Colonic mucosa (tissue), 4 donors: ENCODE measurements around the gene PLIN5. TPM values are rescaled to one million over a fixed set of nuclear protein-coding genes. Genes with fewer than 3 reads are reported as not detected.

Experiments
- DNase-seq: peaks from one replicate; pipeline ENCODE4 v3.0.0-alpha.2; 2020
- H3K27ac ChIP-seq: fragments of 200-600 bp; one replicate; pipeline ENCODE4 v1.8.0; 2021
- H3K27me3 ChIP-seq: fragments of 200-600 bp; one replicate; pipeline ENCODE4 v1.8.0; 2021
- H3K36me3 ChIP-seq: fragments of 200-600 bp; one replicate; pipeline ENCODE4 v1.8.0; 2021
- H3K4me1 ChIP-seq: fragments of 200-600 bp; one replicate; pipeline ENCODE4 v1.8.0; 2021; ENCODE audit warnings: mild to moderate bottlenecking
- H3K4me3 ChIP-seq: fragments of 200-600 bp; one replicate; pipeline ENCODE4 v1.8.0; 2021
- H3K9ac ChIP-seq, 2 donors: one replicate each; pipeline ENCODE4 v1.7.0; 2013; ENCODE audit warnings: control low read depth in 2 of 2, low read depth in 2 of 2, low read length in 2 of 2
- H3K9me3 ChIP-seq: fragments of 200-600 bp; one replicate; pipeline ENCODE4 v1.8.0; 2021
- CTCF ChIP-seq: fragments of 200-600 bp; IDR thresholded peaks from one replicate; pipeline ENCODE4 v1.8.0; 2022; ENCODE audit warnings: antibody characterized with exemption, mild to moderate bottlenecking
- intact Hi-C: fragments of 100-400 bp; cut with DNase I; formaldehyde crosslinking; loops from one replicate; pipeline ENCODE4 v1.14.1; 2022
- total RNA-seq, 2 donors: library from RNA; stranded (reverse); fragmentation: NEBNext Ultra II Directional in 1 of 2; extraction: Animal tissue kit (Norgen Biotek cat#: 25700) in 1 of 2; gene quantifications; one replicate each; pipeline ENCODE4 v1.2.1, GENCODE V29; 2021
- donor health status: healthy.
- donor health status: DM: no; HTN: no; CAD: no.
- donor health status: DM: no; HTN: no; CAD: no.

Gene PLIN5
- total RNA-seq, 2 donors from 2014 or later, result 2.0 to 3.5 TPM

DNA sequence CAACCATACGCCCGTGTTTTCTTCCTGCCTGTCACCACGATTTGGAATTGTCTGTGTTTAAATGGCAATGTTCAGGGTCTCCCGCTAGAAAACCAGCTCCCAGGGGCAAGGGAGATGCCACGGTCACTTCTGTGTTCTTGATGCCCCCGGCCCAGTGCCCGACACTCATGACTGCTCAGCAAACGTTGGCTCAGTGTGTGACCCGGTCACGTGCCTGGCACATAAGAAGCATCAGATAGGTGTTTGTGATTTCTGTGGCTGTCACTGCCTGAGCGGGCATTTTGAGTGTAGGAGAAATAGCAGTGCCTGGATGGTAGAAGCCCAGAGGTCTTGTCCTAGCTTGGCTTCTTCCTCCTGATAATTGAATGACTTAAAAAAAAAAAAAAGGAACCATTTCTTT, 47.5 kb downstream of the PLIN5 start:
- H3K36me3 ChIP-seq, result no peaks in the 10 kb centered on the region

DNA sequence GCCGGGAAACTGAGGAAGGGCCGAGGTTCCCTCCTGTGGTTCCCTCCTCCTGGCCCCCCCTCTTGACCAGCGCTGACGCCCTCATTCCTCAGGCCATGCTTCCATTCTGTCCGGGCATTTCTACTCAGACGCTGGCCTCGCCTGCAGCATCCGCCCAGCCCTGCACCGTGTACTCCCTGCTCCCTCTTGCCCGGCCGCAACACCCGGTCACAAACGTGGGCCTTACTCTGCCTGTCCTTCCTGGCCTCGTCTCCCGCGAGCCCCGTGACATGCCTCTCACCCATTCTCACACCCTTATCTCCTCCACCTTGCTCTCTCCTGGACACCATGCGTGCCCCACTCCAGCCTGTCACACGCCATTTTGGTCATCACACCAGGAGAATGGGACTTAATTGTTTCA, 51.6 kb downstream of the PLIN5 start:
- Histone ChIP-seq H3K36me3 (no peaks in the 10 kb centered on the region), H3K27ac (no peak overlapping the region), H3K9me3 (no peaks in the 10 kb centered on the region), H3K27me3 (no peaks in the 10 kb centered on the region), H3K9ac (no peak overlapping the region), H3K4me1 (no peaks in the 10 kb centered on the region), H3K4me3 (no peak overlapping the region)
- no peak for DNase-seq
- TF ChIP-seq CTCF, result no peak
- intact Hi-C loops, result no loop called here

More for the DNA sequence above, 47.5 kb downstream of the PLIN5 start:
- Histone ChIP-seq H3K9ac (no peak overlapping the region), H3K4me3 (no peak overlapping the region), H3K9me3 (no peaks in the 10 kb centered on the region), H3K4me1 (no peaks in the 10 kb centered on the region), H3K27me3 (no peaks in the 10 kb centered on the region), H3K27ac (no peak overlapping the region)
- no peak for DNase-seq
- intact Hi-C loops, result no loop called here
- no peak for TF ChIP-seq CTCF

DNA sequence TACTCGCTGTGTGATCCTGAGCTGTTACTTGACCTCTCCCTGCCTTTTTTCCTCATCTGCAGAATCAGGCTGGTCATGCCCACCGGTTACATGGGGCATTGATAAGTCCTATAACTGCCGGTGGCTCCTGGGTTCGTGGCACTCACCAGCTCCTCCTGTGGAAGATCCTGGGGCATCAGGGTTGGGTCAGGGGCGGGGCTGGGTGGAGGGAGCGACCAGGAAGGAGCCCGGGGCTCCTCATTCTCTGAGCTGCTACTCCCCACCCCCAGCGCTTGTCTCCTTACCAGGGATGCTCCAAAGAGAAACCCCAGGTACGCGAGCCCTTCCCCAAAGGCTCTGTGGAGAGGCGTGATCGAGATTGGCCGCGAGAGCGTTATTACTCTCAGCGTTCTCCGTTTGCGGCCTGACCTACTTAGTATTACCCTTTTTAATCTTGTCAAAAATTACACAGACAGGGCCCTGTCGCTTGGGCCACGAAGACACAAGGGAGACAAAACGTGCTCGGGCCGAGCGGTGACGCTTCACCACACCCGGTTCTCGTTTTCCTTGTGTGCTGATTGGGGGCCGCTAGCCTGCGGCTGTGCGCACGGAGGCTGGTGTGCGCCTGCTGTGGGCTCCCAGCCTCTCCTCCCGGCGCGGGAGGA, 52.2 kb downstream of the PLIN5 start:
- Histone ChIP-seq H3K36me3 (no peaks in the 10 kb centered on the region), H3K27me3 (no peaks in the 10 kb centered on the region), H3K9ac (no peak overlapping the region), H3K4me1 (no peaks in the 10 kb centered on the region), H3K4me3 (no peak overlapping the region), H3K9me3 (no peaks in the 10 kb centered on the region), H3K27ac (no peak overlapping the region)
- DNase-seq, result no peak
- intact Hi-C loops, result no loop called here
- no peak for TF ChIP-seq CTCF

DNA sequence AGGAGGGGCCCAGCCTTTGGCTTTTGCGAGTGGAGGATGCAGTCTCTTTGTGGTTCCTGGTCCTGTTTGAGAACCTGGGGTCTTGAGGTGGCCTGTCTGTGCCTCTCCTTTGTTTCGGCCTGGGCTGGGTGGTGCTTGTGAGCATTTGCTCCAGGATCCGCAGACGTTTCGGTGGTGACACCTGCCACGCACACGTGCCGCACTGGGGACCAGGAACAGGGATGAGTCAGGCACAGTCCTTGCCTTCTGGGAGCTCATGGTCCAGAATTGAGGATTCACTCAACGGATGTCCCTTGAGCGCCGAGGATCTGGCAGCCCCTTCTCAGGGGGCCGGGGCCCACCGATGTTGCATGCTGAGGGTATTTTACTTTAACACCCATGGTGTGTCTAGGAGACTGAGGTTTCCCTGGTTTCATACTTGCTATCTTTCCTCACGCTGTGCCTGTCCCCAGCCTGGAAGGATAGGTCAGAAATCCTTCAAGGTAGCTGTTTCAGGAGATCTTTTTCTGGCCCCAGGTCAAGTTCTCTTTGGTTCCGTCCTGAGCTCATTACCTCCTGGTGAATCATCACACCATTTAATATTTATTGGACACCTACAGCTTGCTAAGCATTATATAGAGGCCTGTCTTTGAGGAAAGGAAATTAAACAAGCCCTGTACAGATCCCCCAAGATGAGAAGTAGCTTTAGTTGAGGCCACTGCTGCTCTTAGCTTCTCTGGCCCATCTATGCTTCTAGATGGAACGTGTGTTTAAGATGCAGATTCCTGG, 57.8 kb downstream of the PLIN5 start:
- H3K9ac ChIP-seq, result no peak overlapping the region
- no peaks in the 10 kb centered on the region for H3K4me1 ChIP-seq
- no peak overlapping the region for H3K27ac ChIP-seq
- no peak overlapping the region for H3K4me3 ChIP-seq
- intact Hi-C loops, result no loop called here
- H3K9me3 ChIP-seq, result no peaks in the 10 kb centered on the region
- TF ChIP-seq CTCF, result no peak
- no peaks in the 10 kb centered on the region for H3K36me3 ChIP-seq
- DNase-seq, result no peak
- no peaks in the 10 kb centered on the region for H3K27me3 ChIP-seq

DNA sequence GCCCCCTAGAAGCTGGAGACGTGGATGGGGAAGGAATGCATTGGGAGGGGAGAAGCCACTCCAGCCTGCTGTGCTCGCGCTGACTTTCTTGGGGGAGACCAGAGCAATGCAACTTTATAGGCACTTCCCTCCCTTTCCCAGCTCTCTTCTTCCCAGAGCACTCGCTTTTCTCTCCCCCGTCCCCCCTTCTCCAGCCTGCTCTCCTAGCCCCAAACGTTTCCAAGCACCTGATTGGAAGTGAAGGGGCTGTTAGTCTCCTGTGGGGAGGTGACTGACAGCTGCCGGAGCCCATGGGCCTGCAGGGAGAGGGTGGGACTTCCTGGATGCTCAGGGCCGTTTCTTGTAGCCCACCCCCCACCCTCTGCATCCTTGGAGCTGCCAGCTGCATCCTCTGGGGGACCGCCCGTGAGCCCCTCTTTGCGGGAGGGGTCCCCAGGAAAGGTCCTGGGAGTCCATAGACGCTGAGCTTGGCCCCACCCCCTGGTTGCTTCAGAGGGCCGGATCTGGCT, 60.5 kb downstream of the PLIN5 start:
- intact Hi-C loops, result no loop called here
- TF ChIP-seq CTCF, result no peak
- Histone ChIP-seq H3K36me3 (no peaks in the 10 kb centered on the region), H3K9ac (no peak overlapping the region), H3K27me3 (no peaks in the 10 kb centered on the region), H3K4me3 (no peak overlapping the region), H3K9me3 (no peaks in the 10 kb centered on the region), H3K27ac (no peak overlapping the region), H3K4me1 (no peaks in the 10 kb centered on the region)
- DNase-seq, result no peak
